ENCODE data around the gene TPGS1.

Gene TPGS1

DNA sequence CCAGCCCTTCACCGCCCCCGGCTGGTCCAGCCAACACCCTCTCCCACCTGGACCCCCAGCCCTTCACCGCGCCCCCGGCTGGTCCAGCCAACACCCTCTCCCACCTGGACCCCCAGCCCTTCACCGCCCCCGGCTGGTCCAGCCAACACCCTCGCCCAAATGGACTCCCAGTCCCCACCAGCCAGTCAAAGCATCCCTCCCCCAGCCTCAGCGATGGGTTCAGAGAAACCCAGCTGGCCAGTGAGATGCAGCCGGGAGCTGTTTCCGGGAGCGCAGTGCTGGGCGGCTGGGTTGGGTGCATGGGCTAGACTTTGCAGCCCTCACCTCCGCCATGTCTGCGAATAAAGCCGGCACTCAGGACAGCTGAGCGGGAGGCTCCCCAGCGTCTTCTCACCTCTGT, 17.7 kb downstream of the TPGS1 start:
- ChIA-PET POLR2A (no interaction called here), CTCF (no interaction called here)
- TF ChIP-seq, protein P1, sequence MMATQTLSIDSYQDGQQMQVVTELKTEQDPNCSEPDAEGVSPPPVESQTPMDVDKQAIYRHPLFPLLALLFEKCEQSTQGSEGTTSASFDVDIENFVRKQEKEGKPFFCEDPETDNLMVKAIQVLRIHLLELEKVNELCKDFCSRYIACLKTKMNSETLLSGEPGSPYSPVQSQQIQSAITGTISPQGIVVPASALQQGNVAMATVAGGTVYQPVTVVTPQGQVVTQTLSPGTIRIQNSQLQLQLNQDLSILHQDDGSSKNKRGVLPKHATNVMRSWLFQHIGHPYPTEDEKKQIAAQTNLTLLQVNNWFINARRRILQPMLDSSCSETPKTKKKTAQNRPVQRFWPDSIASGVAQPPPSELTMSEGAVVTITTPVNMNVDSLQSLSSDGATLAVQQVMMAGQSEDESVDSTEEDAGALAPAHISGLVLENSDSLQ (IDR thresholded peaks at IDR 0.05): no peak
- TF ChIP-seq L3MBTL2 (conservative IDR thresholded peaks at IDR 0.05): no peak
- TF ChIP-seq ZNF384 (IDR thresholded peaks at IDR 0.05): no peak
- no peak for TF ChIP-seq SP1 (IDR thresholded peaks at IDR 0.05)
- TF ChIP-seq ELF4 (IDR thresholded peaks at IDR 0.05): no peak
- no peak for TF ChIP-seq FOXK2 (IDR thresholded peaks at IDR 0.05)
- TF ChIP-seq FOXM1 (IDR thresholded peaks at IDR 0.05; ENCODE audit: borderline replicate concordance): no peak
- no peak for TF ChIP-seq HDGF (IDR thresholded peaks at IDR 0.05; ENCODE audit: borderline replicate concordance)
- no peak for TF ChIP-seq CTBP1 (IDR thresholded peaks at IDR 0.05; ENCODE audit: borderline replicate concordance)
- TF ChIP-seq FOXA1 (IDR thresholded peaks at IDR 0.05): no peak
- no peak for DNase-seq (ENCODE audit: extremely low spot score)

GRCh38 chr19:525857-526419, 18.6 kb downstream of the TPGS1 start:
- TF ChIP-seq LEF1 (IDR thresholded peaks at IDR 0.05; ENCODE audit: borderline replicate concordance) (no peak), ARNT (IDR thresholded peaks at IDR 0.05) (no peak), CTBP1 (IDR thresholded peaks at IDR 0.05; ENCODE audit: borderline replicate concordance) (no peak), SP1 (IDR thresholded peaks at IDR 0.05) (no peak), ELF4 (IDR thresholded peaks at IDR 0.05) (no peak)
- TF ChIP-seq, protein P1 (IDR thresholded peaks at IDR 0.05): no peak
- DNase-seq (ENCODE audit: extremely low spot score): no peak
- POLR2A ChIA-PET: no interaction called here
- CTCF ChIA-PET: no interaction called here

GRCh38 chr19:530134-531008, 23.1 kb downstream of the TPGS1 start:
- ChIA-PET CTCF (interaction anchor here (0.8 to 3.3 kb wide), 2 partner anchors 20 to 24 kb away, joined by 3 to 26 read pairs; no protein-coding TSS in a partner anchor), POLR2A (interaction anchor here (0.6 to 3.1 kb wide), 11 partner anchors 9 to 47 kb away, joined by 3 to 24 read pairs (median 7); partner anchors contain the start of gene TPGS1)
- TF ChIP-seq ZNF384 (IDR thresholded peaks at IDR 0.05) (peak; percentile 69), TARDBP (IDR thresholded peaks at IDR 0.05) (no peak), HDGF (IDR thresholded peaks at IDR 0.05; ENCODE audit: borderline replicate concordance) (no peak), FOXA1 (IDR thresholded peaks at IDR 0.05) (no peak), L3MBTL2 (conservative IDR thresholded peaks at IDR 0.05) (no peak), ELF4 (IDR thresholded peaks at IDR 0.05) (no peak), LEF1 (IDR thresholded peaks at IDR 0.05; ENCODE audit: borderline replicate concordance) (no peak)
- TF ChIP-seq, protein P1 (IDR thresholded peaks at IDR 0.05): no peak
- DNase-seq (ENCODE audit: extremely low spot score): no peak

GRCh38 chr19:531009-531752, 23.9 kb downstream of the TPGS1 start:
- DNase-seq (ENCODE audit: extremely low spot score): peak; percentile 99
- no peak for TF ChIP-seq FOXK2 (IDR thresholded peaks at IDR 0.05)
- TF ChIP-seq TARDBP (IDR thresholded peaks at IDR 0.05): no peak
- no peak for TF ChIP-seq FOXM1 (IDR thresholded peaks at IDR 0.05; ENCODE audit: borderline replicate concordance)
- no peak for TF ChIP-seq BHLHE40 (IDR thresholded peaks at IDR 0.05; ENCODE audit: borderline replicate concordance)
- TF ChIP-seq ELF4 (IDR thresholded peaks at IDR 0.05): no peak
- no peak for TF ChIP-seq ARNT (IDR thresholded peaks at IDR 0.05)
- TF ChIP-seq, protein P1 (IDR thresholded peaks at IDR 0.05): no peak
- TF ChIP-seq SP1 (IDR thresholded peaks at IDR 0.05): no peak
- no peak for TF ChIP-seq FOXA1 (IDR thresholded peaks at IDR 0.05)
- TF ChIP-seq LEF1 (IDR thresholded peaks at IDR 0.05; ENCODE audit: borderline replicate concordance): 0 out of 2 replicates have a peak, but pooled peaks have one; percentile 54
- no peak for TF ChIP-seq SUZ12 (IDR thresholded peaks at IDR 0.05)
- peak; percentile 63 for TF ChIP-seq L3MBTL2 (conservative IDR thresholded peaks at IDR 0.05)
- ChIA-PET CTCF (interaction anchor here (0.8 to 3.3 kb wide), 3 partner anchors 21 to 25 kb away, joined by 3 to 26 read pairs (median 11); no protein-coding TSS in a partner anchor), POLR2A (interaction anchor here (0.6 to 3.1 kb wide), 17 partner anchors 10 to 132 kb away, joined by 3 to 24 read pairs (median 5); partner anchors contain the start of genes BSG, RNF126 and TPGS1)
